ENCODE data around the gene HP. TPM values are rescaled to one million over a fixed set of nuclear protein-coding genes. Genes with fewer than 3 reads are reported as not detected.

HP gene
- total RNA-seq, 4 donors from 2014 or later, result 0.93 to 19.9 (median 1.3) TPM; not detected in 1

GRCh38 chr16:72092832-72093447 is 38.6 kb downstream of the HP start:
- intact Hi-C loops (cut with DNase I), result loop anchor here (5.0 to 10.0 kb wide), 2 partner anchors 86 to 288 kb away; partner anchors contain the start of genes AP1G1 and DHODH
- peaks cover 16 to 18% of the 10 kb centered on the region in 2 donors for H3K4me1 ChIP-seq
- DNase-seq, result no peak
- no peaks in the 10 kb centered on the region for H3K27me3 ChIP-seq
- H3K9me3 ChIP-seq, result no peaks in the 10 kb centered on the region
- 0 to 2% methylated on average over 21 to 22 of the region's 22 CpGs for WGBS, 2 donors
- peaks cover 29 to 32% of the 10 kb centered on the region in 2 donors for H3K36me3 ChIP-seq
- H3K4me3 ChIP-seq (replicated peaks in 1 of 3), result peak overlapping the region; percentile 44 to 88 (median 82)
- no peak for TF ChIP-seq CTCF (IDR thresholded peaks at IDR 0.05)
- TF ChIP-seq POLR2A (IDR thresholded peaks at IDR 0.05), result no peak
- H3K27ac ChIP-seq, result peak overlapping the region; percentile 24 to 81 (median 60)

- TF ChIP-seq POLR2A (IDR thresholded peaks at IDR 0.05), result peak in 1 of 2 donors; percentile 88
- no peak for TF ChIP-seq CTCF (IDR thresholded peaks at IDR 0.05)
- Histone ChIP-seq H3K9me3 (no peaks in the 10 kb centered on the region), H3K27ac (peak within 1 kb of the TSS; percentile 81 to 89 (median 83)), H3K4me3 (replicated peaks in 1 of 3) (peak within 1 kb of the TSS; percentile 58 to 88 (median 82)), H3K27me3 (no peaks in the 10 kb centered on the region), H3K36me3 (peaks cover 30 to 33% of the 10 kb centered on the region in 2 donors), H3K4me1 (peaks cover 16 to 18% of the 10 kb centered on the region in 2 donors)
- DNase-seq, result peak; percentile 94 to 96
- intact Hi-C loops (cut with DNase I), result loop anchor here (5.0 to 10.0 kb wide), 2 partner anchors 86 to 289 kb away; partner anchors contain the start of genes AP1G1 and DHODH
- 0% methylated on average over 17 to 39 of the region's 43 CpGs for WGBS, 2 donors
Measured at GRCh38 chr16:72093448-72094265, 39.4 kb downstream of the HP start, which contains the start of the genes DHX38 and TXNL4B. DHX38 (plus strand) TSS chr16:72093847; CDS start chr16:72096158, 2,311 bp downstream. TXNL4B (minus strand) TSS chr16:72093620; CDS start chr16:72090749, 2,871 bp downstream.

GRCh38 chr16:72094266-72094610 is 39.9 kb downstream of the HP start:
- H3K36me3 ChIP-seq, result peaks cover 35% of the 10 kb centered on the region in 2 donors
- no peak for DNase-seq
- TF ChIP-seq CTCF (IDR thresholded peaks at IDR 0.05) (no peak), POLR2A (IDR thresholded peaks at IDR 0.05) (no peak)
- H3K27me3 ChIP-seq, result no peaks in the 10 kb centered on the region
- intact Hi-C loops (cut with DNase I), result loop anchor here (5.0 to 10.0 kb wide), 2 partner anchors 87 to 289 kb away; partner anchors contain the start of genes AP1G1 and DHODH
- peak overlapping the region; percentile 81 to 89 (median 83) for H3K27ac ChIP-seq
- peaks cover 16 to 18% of the 10 kb centered on the region in 2 donors for H3K4me1 ChIP-seq
- 1 to 2% methylated on average over 11 of the region's 11 CpGs for WGBS, 2 donors
- H3K9me3 ChIP-seq, result no peaks in the 10 kb centered on the region
- peak overlapping the region; percentile 58 to 88 (median 82) for H3K4me3 ChIP-seq (replicated peaks in 1 of 3)

GRCh38 chr16:72098936-72099335 is 44.6 kb downstream of the HP start:
- Histone ChIP-seq H3K36me3 (peaks cover 75% of the 10 kb centered on the region in 2 donors), H3K27ac (no peak overlapping the region), H3K27me3 (no peaks in the 10 kb centered on the region), H3K9me3 (no peaks in the 10 kb centered on the region), H3K4me3 (replicated peaks in 1 of 3) (no peak overlapping the region), H3K4me1 (peaks cover 8 to 10% of the 10 kb centered on the region in 2 donors)
- 77 to 85% methylated on average over 11 to 12 of the region's 15 CpGs for WGBS, 2 donors
- intact Hi-C loops (cut with DNase I), result loop anchor here (10.0 kb wide), 1 partner anchor 294 kb away; the partner anchor contains the start of gene AP1G1
- DNase-seq, result no peak
- no peak for TF ChIP-seq CTCF (IDR thresholded peaks at IDR 0.05)
- TF ChIP-seq POLR2A (IDR thresholded peaks at IDR 0.05), result no peak
